HG02981 (cell line): Measurements from ENCODE around the gene SPRED1.
"Not testable (repeated sequence)": the region's sequence is repeated elsewhere in the genome, so short reads cannot be mapped to it uniquely, and the experiment has no call there.

Experiments used
- ATAC-seq: cut with Tn5 transposase; IDR thresholded peaks from one replicate; pipeline ENCODE4 v1.9.1; 2021; ENCODE audit warnings: mild to moderate bottlenecking, moderate library complexity; ENCODE audit not compliant: unreplicated experiment

Gene SPRED1

GRCh38 chr15:38274135-38274534, 21.5 kb downstream of the SPRED1 start:
- ATAC-seq: no peak

DNA sequence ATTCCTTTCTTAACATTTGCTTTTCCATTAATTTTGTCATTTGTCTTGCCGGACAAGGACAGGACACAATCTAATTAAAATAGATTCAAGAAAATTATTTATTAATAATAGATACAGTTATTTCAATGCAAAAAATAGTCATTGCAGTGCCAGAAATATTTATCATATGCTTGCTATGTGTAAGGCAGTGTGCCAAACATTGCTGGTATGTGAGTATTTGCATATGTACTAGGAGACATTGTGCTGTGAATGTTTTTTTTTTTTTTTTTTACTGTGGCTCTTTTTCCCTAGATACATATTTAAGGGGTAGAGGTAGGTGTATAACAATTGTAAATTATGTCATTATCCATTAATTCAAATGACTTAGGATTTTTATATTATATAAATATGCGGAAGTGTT, 23.3 kb downstream of the SPRED1 start:
- ATAC-seq: no peak

- not testable (repeated sequence) for ATAC-seq
Measured at GRCh38 chr15:38277281-38277680, 24.6 kb downstream of the SPRED1 start.

DNA sequence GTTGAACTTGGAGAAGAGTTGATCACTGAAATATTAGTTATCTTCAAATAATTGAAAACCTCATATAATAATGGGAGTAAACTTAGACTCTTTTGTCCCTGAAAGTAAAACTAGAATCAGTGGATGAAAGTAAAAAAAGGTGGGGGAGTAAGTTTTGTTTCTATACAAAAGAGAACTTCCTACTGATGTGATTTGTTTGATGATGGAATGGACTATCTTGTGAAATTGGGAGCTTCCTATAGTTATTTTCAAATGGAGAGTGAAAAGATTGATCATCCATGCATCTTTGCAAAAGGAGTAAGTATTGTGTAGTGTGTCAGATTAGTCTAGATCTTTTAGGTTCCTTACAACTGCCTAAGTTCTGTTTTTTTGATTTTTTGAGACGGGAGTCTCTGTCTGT, 28.4 kb downstream of the SPRED1 start:
- ATAC-seq: no peak

GRCh38 chr15:38283010-38283409, 30.4 kb downstream of the SPRED1 start:
- no peak for ATAC-seq

DNA sequence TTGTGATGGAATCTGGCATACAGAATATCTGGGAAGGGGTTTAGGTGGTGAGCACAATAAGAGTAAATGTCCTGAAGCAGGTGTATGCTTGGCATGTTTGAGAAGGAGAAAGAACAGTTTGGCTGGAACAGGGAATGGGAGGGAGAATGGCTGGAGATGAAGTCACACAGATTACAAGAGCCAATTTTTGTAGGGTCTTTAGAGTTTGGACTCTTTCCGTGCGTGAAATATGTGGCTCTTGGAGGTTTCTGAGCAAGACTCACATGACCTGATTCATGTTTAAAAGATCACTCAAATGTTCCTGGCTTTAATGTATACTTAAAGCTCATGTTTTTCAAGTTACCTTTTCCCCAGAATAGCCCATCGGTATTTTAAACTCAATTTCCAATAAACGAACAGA, 32.8 kb downstream of the SPRED1 start:
- ATAC-seq: no peak

DNA sequence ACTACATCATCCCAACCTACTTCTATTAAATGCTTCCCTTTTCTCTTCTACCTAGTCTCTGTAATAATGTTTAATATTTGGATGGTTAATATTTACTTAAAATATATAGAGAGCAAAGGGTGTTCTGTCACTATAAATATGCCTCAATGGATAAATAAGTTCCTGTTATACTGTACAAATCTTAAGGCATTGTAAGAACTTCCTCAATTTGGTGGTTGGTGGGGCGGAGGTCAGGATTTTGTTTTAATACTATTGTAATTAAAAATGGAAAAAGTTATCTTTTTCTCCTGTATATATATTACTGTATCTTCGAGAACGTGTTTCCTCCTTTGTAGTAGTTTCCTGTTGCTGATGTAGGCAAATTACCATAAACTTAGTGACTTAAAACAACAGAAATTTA, 41.5 kb downstream of the SPRED1 start:
- no peak for ATAC-seq

GRCh38 chr15:38297623-38298388, 45.2 kb downstream of the SPRED1 start:
- ATAC-seq: peak; percentile 71

- ATAC-seq: no peak
Measured at GRCh38 chr15:38299216-38299615, 46.6 kb downstream of the SPRED1 start.

DNA sequence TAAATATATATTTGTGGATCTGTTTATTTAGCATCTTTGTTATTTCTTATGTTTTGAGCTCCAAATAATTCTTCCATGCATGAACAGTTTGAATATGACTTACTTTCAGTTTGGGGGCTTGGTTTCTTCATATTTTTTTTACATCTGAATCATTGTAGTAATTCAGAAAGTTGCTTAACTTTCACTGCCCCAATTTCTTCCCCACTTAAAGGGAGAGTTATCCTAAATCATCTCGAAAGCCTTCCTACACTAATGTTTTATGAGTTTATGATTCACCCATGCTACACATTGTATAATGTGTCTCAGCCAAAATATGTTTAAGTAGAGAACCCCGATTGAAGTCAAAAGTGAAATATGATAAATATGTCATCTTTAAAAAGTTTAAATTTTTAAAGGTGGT, 47.8 kb downstream of the SPRED1 start:
- no peak for ATAC-seq

DNA sequence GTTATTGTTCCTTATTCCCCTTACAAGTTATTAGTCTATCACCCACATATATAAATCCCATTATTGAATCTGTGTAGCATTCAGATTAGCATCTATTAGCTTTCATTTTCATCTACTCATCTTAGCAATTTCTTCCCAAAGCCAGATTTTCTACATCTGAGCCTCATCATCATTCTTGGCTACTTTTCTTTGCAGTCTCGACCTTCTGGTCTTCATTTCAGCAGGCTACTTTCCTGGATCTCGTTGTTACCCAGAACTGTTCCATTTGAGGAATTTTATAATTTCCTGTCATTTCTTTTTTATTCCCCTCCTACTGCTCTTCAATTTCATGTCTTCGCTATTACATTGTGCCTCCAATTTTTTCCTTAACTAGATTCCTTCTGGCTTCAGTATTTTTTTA, 51.8 kb downstream of the SPRED1 start:
- no peak for ATAC-seq

DNA sequence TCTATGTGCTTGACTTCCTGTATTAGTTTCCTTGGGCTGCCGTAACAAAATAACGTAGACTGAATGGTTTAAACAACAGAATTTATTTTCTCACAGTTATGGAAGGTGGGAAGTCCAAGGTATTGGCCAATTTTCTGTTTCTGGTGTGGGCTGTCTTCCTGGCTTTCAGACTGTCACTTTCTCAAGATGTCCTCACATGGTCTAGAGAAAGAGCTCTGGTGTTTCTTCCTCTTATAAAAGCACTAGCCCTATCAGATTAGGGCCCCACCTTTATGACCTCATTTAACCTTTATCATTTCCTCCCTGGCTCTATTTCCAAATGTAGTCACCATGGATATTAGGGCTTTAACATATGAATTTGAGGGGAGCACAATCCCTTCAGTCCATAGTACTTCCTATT, 54.6 kb downstream of the SPRED1 start:
- ATAC-seq: no peak

GRCh38 chr15:38307861-38308641, 55.4 kb downstream of the SPRED1 start:
- no peak for ATAC-seq

DNA sequence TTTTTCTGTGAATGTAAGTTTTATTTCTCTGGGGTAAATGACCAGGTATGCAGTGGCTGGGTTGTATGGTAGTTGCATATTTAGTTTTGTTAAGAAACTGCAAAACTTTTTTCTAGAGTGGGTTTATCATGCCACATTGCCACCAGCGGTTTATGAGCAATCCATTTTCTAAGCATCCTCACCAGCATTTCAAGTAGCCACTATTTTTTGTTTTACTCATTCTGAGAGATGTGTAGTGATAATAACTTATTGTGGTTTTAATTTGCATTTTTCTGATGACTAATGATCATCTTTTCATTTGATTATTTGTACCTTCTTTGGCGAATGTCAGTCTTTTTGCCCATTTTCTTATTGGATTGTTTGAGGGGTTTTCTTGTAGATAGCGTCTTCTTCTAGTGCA, 56.2 kb downstream of the SPRED1 start:
- ATAC-seq: no peak

GRCh38 chr15:38312190-38312589, 59.6 kb downstream of the SPRED1 start:
- no peak for ATAC-seq

DNA sequence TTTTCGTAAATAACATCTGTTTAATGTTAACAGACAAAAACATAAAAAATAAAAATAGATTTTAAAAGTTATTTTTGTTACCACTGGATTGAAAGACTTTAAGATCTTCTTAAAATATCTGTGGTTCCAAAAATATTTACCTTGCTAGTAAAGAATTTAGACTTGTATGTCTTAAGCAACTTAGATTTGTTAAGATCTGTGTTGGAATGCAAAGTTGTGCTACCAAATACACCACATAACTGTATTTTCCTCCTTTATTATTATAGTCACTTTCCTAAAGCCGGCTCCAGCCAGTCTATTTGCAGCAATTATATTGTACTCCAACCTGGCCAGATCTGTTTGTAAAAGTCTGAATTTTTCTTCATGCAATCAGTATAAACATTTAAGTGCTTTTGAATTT, 63.7 kb downstream of the SPRED1 start:
- no peak for ATAC-seq

- no peak for ATAC-seq
Measured at GRCh38 chr15:38320181-38320580, 67.5 kb downstream of the SPRED1 start.

GRCh38 chr15:38320866-38321265, 68.2 kb downstream of the SPRED1 start:
- ATAC-seq: no peak

DNA sequence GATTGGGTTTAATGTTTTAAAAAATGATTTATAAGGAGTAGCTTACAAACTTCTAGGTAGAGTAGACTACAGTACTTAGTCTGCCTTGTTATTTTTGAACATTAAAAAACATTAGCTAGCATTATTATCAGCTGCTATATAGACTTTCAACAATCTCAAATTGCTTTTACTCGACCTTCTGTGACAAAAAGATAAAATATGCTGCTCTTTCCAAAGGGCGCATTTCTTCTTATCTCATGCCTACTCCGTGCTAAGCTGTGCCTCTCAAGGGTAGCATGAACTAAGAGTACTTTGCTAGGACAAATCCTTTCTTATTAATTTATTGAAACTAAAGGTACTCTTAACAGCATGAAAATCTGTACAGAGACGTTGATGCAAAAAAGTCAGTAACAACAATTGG, 71.3 kb downstream of the SPRED1 start:
- no peak for ATAC-seq

- ATAC-seq: no peak
Measured at GRCh38 chr15:38324939-38325647, 72.5 kb downstream of the SPRED1 start.

DNA sequence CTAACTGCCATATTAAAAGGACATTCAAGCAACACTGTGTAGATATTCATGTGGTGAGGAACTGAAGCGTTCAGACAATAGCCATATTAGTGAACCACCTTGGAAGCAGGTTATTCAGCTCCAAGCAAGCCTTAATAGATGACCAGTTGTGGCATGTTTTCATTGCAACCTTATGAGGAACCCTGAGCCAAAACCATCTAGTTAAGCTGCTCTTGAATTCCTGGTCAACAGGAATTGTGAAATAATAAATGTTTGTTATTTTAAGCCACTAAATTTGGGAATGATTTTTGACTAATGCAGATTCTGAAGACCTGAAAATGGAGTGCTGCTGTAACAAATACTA, 73.0 kb downstream of the SPRED1 start:
- no peak for ATAC-seq

DNA sequence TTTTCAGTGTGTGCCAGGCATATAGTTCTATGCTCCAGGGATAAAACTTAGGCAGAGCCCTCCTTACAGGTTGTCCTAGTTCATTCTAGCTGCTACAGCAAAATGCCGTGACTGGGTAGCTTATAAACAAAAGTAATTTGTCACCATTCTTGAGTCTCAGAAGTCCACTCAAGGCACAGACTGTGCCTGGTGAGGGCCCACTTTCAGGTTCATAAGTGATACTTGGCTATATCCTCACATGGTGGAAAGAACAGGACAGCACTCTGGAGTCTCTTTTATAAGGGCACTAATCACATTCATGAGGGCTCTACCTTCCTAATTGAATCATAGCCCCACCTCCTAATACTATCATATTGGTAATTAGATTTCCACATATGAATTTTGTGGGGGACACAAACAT, 80.1 kb downstream of the SPRED1 start:
- no peak for ATAC-seq
